ENCODE results near the gene EPB41L4B. TPM values are rescaled to one million over a fixed set of nuclear protein-coding genes. Genes with fewer than 3 reads are reported as not detected.
"Not testable (repeated sequence)": the region's sequence is repeated elsewhere in the genome, so short reads cannot be mapped to it uniquely, and the experiment has no call there.

Gene EPB41L4B
- total RNA-seq, 1 donor from 2014 or later: 5.5 TPM

DNA sequence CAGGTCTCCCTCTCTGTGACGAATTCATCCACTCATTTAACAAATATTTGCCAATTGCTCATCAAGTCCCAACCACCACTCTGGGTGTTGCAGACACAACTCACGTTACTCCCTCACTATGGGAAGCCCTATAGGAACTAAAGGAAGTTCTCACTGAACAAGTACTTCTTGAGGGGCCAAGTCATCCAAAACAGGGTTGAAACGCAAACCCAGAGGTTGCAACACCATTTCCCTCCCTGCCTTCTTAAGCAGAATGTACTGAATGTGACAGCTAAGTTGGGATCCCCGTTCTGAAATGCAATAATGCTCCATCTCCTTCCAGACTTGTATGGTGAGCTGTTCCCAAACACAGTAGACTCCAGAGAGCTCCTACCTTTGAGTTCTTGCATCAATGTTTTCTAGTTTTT, 34.3 kb downstream of the EPB41L4B start:
- Mint-ChIP-seq H3K9me3 (peaks cover 8% of the 10 kb centered on the region), H3K27me3 (ENCODE audit: low read depth) (no peaks in the 10 kb centered on the region), H3K4me1 (peaks cover 7% of the 10 kb centered on the region), H3K27ac (no peak overlapping the region), H3K4me3 (no peak overlapping the region), H3K36me3 (peaks cover 2% of the 10 kb centered on the region)
- TF ChIP-seq, protein P1, sequence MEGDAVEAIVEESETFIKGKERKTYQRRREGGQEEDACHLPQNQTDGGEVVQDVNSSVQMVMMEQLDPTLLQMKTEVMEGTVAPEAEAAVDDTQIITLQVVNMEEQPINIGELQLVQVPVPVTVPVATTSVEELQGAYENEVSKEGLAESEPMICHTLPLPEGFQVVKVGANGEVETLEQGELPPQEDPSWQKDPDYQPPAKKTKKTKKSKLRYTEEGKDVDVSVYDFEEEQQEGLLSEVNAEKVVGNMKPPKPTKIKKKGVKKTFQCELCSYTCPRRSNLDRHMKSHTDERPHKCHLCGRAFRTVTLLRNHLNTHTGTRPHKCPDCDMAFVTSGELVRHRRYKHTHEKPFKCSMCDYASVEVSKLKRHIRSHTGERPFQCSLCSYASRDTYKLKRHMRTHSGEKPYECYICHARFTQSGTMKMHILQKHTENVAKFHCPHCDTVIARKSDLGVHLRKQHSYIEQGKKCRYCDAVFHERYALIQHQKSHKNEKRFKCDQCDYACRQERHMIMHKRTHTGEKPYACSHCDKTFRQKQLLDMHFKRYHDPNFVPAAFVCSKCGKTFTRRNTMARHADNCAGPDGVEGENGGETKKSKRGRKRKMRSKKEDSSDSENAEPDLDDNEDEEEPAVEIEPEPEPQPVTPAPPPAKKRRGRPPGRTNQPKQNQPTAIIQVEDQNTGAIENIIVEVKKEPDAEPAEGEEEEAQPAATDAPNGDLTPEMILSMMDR (IDR thresholded peaks at IDR 0.05; ENCODE audit: unreplicated experiment): no peak
- DNase-seq (ENCODE audit: low spot score in 2 of 2, unreplicated experiment in 2 of 2): no peak

DNA sequence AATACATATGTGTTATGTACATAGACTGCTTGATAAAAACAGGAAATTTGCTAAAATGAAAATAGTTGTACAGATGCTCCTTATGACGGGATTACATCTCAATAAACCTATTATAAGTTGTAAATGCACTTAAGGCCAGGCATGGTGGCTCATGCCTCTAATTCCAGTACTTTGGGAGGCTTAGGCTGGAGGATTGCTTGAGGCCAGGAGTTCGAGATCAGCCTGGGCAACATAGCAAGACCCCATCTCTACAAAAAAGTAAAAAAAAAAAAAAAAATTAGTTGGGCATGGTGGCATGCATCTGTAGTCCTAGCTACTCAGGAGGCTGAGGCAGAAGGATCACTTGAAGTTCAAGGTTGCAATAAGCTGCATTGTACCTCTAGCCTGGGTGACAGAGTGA, 37.2 kb downstream of the EPB41L4B start:
- H3K27ac Mint-ChIP-seq; H3K4me1 Mint-ChIP-seq; H3K36me3 Mint-ChIP-seq; H3K27me3 Mint-ChIP-seq (ENCODE audit: low read depth); H3K9me3 Mint-ChIP-seq; H3K4me3 Mint-ChIP-seq; DNase-seq (ENCODE audit: low spot score in 2 of 2, unreplicated experiment in 2 of 2): not testable (repeated sequence)

DNA sequence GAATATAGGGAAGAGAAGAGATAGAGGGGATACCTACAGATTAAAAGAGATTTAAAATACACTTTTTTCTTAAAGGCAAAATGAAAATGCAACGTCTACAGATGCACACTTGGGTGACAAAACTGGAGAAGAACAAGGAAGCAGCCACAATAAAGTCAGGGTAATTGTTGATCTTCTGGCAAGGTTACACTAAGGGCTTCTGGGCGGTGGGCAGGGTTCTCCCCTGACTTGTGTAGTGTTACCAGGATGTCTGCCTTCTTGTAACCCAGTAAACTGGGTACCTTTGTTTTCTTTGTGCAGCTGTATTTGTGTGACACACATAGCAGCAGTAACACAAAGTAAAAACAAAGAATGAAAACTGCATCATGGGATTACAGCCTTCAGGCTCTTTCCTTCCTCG, 37.8 kb downstream of the EPB41L4B start:
- TF ChIP-seq, protein P1 (IDR thresholded peaks at IDR 0.05; ENCODE audit: unreplicated experiment): no peak
- H3K27me3 Mint-ChIP-seq (ENCODE audit: low read depth): no peaks in the 10 kb centered on the region
- H3K9me3 Mint-ChIP-seq: peaks cover 8% of the 10 kb centered on the region
- no peak for DNase-seq (ENCODE audit: low spot score in 2 of 2, unreplicated experiment in 2 of 2)
- no peaks in the 10 kb centered on the region for H3K4me1 Mint-ChIP-seq
- H3K36me3 Mint-ChIP-seq: peaks cover 2% of the 10 kb centered on the region
- no peak overlapping the region for H3K4me3 Mint-ChIP-seq
- no peak overlapping the region for H3K27ac Mint-ChIP-seq

DNA sequence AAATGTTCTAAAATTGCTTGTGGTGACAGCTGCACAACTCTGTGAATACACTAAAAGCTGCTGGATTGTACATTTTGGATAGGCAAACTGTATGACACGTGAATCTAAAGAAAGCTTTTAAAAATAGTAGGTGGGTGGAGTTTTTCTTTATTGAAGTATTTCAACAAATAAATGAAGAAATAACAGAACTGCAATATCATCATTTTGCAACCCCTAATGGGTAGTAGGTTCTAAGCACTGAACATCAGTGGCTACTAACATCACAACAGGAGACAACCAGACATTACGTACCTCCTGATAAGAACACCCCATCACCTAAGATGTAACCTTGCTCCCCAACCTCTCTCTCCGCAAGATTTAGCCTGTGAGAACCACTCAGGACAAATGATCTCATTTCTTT, 38.6 kb downstream of the EPB41L4B start:
- Mint-ChIP-seq H3K27me3 (ENCODE audit: low read depth) (no peaks in the 10 kb centered on the region), H3K27ac (no peak overlapping the region), H3K36me3 (peaks cover 2% of the 10 kb centered on the region), H3K9me3 (peaks cover 8% of the 10 kb centered on the region), H3K4me3 (no peak overlapping the region), H3K4me1 (no peaks in the 10 kb centered on the region)
- TF ChIP-seq, protein P1 (IDR thresholded peaks at IDR 0.05; ENCODE audit: unreplicated experiment): no peak
- DNase-seq (ENCODE audit: low spot score in 2 of 2, unreplicated experiment in 2 of 2): no peak

DNA sequence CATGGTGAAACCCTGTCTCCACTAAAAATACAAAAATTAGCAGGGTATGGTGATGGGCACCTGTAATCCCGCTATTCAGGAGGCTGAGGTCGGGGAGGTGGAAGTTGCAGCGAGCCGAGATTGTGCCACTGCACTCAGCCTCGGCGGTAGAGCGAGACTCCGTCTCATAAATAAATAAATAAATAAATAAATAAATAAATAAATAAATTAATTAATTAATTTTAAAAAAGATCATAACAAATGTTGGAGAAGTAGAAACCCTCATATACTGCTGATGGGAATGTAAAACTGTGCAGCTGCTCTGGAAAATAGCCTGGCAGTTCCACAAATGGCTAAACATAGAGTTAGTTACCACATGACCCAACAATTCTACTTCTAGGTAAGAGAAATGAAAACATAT, 39.3 kb downstream of the EPB41L4B start:
- peaks cover 6% of the 10 kb centered on the region for H3K36me3 Mint-ChIP-seq
- TF ChIP-seq, protein P1 (IDR thresholded peaks at IDR 0.05; ENCODE audit: unreplicated experiment): no peak
- no peak for DNase-seq (ENCODE audit: low spot score in 2 of 2, unreplicated experiment in 2 of 2)
- no peak overlapping the region for H3K27ac Mint-ChIP-seq
- no peaks in the 10 kb centered on the region for H3K4me1 Mint-ChIP-seq
- no peaks in the 10 kb centered on the region for H3K27me3 Mint-ChIP-seq (ENCODE audit: low read depth)
- H3K9me3 Mint-ChIP-seq: peaks cover 8% of the 10 kb centered on the region
- H3K4me3 Mint-ChIP-seq: no peak overlapping the region

DNA sequence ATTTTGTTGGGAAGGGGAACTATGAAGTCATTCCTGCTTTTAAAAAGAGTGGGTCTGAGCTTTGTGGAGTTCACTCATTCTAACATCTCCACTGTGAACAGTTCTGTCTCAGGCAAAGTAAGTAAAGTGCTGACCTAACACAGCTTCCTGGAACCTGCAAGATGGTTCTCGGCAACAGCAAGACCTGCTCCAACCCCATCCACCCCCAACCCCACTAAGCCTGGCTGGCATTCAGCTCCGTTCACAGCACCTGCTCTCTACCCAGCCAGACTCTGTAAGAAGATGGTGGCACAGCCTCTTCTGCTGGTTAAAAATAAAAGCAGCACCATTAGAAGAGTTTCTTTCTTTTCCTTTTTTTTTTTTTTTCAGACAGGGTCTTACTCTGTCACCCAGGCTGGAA, 42.0 kb downstream of the EPB41L4B start:
- no peak for DNase-seq (ENCODE audit: low spot score in 2 of 2, unreplicated experiment in 2 of 2)
- H3K4me3 Mint-ChIP-seq: no peak overlapping the region
- no peaks in the 10 kb centered on the region for H3K4me1 Mint-ChIP-seq
- H3K27ac Mint-ChIP-seq: no peak overlapping the region
- peaks cover 6% of the 10 kb centered on the region for H3K36me3 Mint-ChIP-seq
- H3K27me3 Mint-ChIP-seq (ENCODE audit: low read depth): no peaks in the 10 kb centered on the region
- TF ChIP-seq, protein P1 (IDR thresholded peaks at IDR 0.05; ENCODE audit: unreplicated experiment): no peak
- H3K9me3 Mint-ChIP-seq: peaks cover 8% of the 10 kb centered on the region

All from mesothelial cell of epicardium (in vitro differentiated cells).